Astrocyte (in vitro differentiated cells and primary cell): ENCODE results near the gene NDUFA8. TPM values are rescaled to one million over a fixed set of nuclear protein-coding genes. Genes with fewer than 3 reads are reported as not detected.

Experiments
- DNase-seq: peaks from one replicate; pipeline ENCODE4 v3.0.0-alpha.2; 2010; ENCODE audit warnings: low read depth
- FAIRE-seq: peaks from 2 replicates; lab custom pipeline; 2011; peaks lifted over from hg19 to GRCh38; lab: Jason Lieb, UNC
- H2AFZ ChIP-seq: 2 replicates; pipeline ENCODE4 v1.6.0; 2012; ENCODE audit warnings: low read depth, low read length, inconsistent platforms
- H3K27ac ChIP-seq: 2 replicates; pipeline ENCODE4 v1.5.1; 2011; ENCODE audit warnings: low read depth, low read length, inconsistent platforms
- H3K27me3 ChIP-seq: 2 replicates; pipeline ENCODE4 v1.6.0; 2011; ENCODE audit warnings: low read length, inconsistent platforms; ENCODE audit not compliant: insufficient read depth
- H3K36me3 ChIP-seq: 2 replicates; pipeline ENCODE4 v1.5.1; 2011; ENCODE audit warnings: low read length, inconsistent platforms; ENCODE audit not compliant: insufficient read depth
- H3K4me1 ChIP-seq: 2 replicates; pipeline ENCODE4 v1.5.1; 2011; ENCODE audit warnings: low read length, inconsistent platforms; ENCODE audit not compliant: insufficient read depth
- H3K4me2 ChIP-seq: 2 replicates; pipeline ENCODE4 v1.6.0; 2012; ENCODE audit warnings: low read length, inconsistent platforms
- H3K4me3 ChIP-seq: 2 replicates; pipeline ENCODE4 v1.5.1; 2011; ENCODE audit warnings: low read depth, mild to moderate bottlenecking, low read length, inconsistent platforms; ENCODE audit not compliant: insufficient read depth
- H3K79me2 ChIP-seq: 2 replicates; pipeline ENCODE4 v1.6.0; 2012; ENCODE audit warnings: mild to moderate bottlenecking, low read length, inconsistent platforms; ENCODE audit not compliant: insufficient read depth
- H3K9ac ChIP-seq: 2 replicates; pipeline ENCODE4 v1.6.0; 2012; ENCODE audit warnings: mild to moderate bottlenecking, low read length, inconsistent platforms
- H3K9me3 ChIP-seq: 2 replicates; pipeline ENCODE4 v1.5.1; 2012; ENCODE audit warnings: low read depth, mild to moderate bottlenecking, low read length, inconsistent platforms; ENCODE audit not compliant: insufficient read depth
- H4K20me1 ChIP-seq: 2 replicates; pipeline ENCODE4 v1.6.0; 2012; ENCODE audit warnings: low read length, inconsistent platforms; ENCODE audit not compliant: insufficient read depth
- H3K27ac Mint-ChIP-seq: one replicate; pipeline ENCODE4 v1.8.0; 2021; ENCODE audit warnings: mild to moderate bottlenecking, mixed read lengths; ENCODE audit not compliant: unreplicated experiment
- H3K27me3 Mint-ChIP-seq: one replicate; pipeline ENCODE4 v1.8.0; 2021; ENCODE audit warnings: low read depth, mixed read lengths; ENCODE audit not compliant: unreplicated experiment
- H3K36me3 Mint-ChIP-seq: one replicate; pipeline ENCODE4 v1.8.0; 2021; ENCODE audit warnings: low read depth, mixed read lengths; ENCODE audit not compliant: unreplicated experiment
- H3K4me1 Mint-ChIP-seq: one replicate; pipeline ENCODE4 v1.8.0; 2021; ENCODE audit warnings: low read depth, mixed read lengths; ENCODE audit not compliant: unreplicated experiment
- H3K4me3 Mint-ChIP-seq: one replicate; pipeline ENCODE4 v1.8.0; 2021; ENCODE audit warnings: mild to moderate bottlenecking, moderate library complexity, mixed read lengths; ENCODE audit not compliant: unreplicated experiment
- H3K9me3 Mint-ChIP-seq: one replicate; pipeline ENCODE4 v1.8.0; 2021; ENCODE audit warnings: mild to moderate bottlenecking, mixed read lengths; ENCODE audit not compliant: unreplicated experiment
- EZH2 ChIP-seq: IDR thresholded peaks from 2 replicates; pipeline ENCODE4 v1.6.1; 2012; ENCODE audit warnings: mild to moderate bottlenecking, low read length, inconsistent platforms; ENCODE audit not compliant: insufficient read depth
- total RNA-seq: library from RNA; stranded (reverse); gene quantifications from 2 replicates; pipeline ENCODE4 v1.2.1, GENCODE V29; 2021
- TF ChIP-seq, protein P1 (sequence below): IDR thresholded peaks from 2 replicates; pipeline ENCODE4 v1.5.1; 2011; ENCODE audit warnings: low read depth, mild to moderate bottlenecking, inconsistent platforms, low read length, moderate library complexity; ENCODE audit not compliant: insufficient read depth

Gene NDUFA8
- total RNA-seq, 1 donor from 2014 or later, result 52.3 TPM

GRCh38 chr9:122179054-122179689, 19.6 kb upstream of the NDUFA8 start:
- Histone ChIP-seq H3K27ac (no peak overlapping the region), H3K4me3 (no peak overlapping the region), H3K36me3 (no peaks in the 10 kb centered on the region), H3K4me1 (peaks cover 10% of the 10 kb centered on the region), H3K79me2 (no peaks in the 10 kb centered on the region), H3K27me3 (peaks cover 24% of the 10 kb centered on the region), H3K9me3 (no peaks in the 10 kb centered on the region), H2AFZ (no peak overlapping the region), H4K20me1 (no peaks in the 10 kb centered on the region), H3K4me2 (peak overlapping the region; percentile 54), H3K9ac (no peak overlapping the region)
- Mint-ChIP-seq H3K27ac (no peak overlapping the region), H3K4me1 (peaks cover 6% of the 10 kb centered on the region), H3K27me3 (peaks cover 27% of the 10 kb centered on the region), H3K4me3 (no peak overlapping the region), H3K36me3 (no peaks in the 10 kb centered on the region), H3K9me3 (no peaks in the 10 kb centered on the region)
- DNase-seq (no peak), FAIRE-seq (no peak)
- no peak for TF ChIP-seq EZH2
- TF ChIP-seq, protein P1, sequence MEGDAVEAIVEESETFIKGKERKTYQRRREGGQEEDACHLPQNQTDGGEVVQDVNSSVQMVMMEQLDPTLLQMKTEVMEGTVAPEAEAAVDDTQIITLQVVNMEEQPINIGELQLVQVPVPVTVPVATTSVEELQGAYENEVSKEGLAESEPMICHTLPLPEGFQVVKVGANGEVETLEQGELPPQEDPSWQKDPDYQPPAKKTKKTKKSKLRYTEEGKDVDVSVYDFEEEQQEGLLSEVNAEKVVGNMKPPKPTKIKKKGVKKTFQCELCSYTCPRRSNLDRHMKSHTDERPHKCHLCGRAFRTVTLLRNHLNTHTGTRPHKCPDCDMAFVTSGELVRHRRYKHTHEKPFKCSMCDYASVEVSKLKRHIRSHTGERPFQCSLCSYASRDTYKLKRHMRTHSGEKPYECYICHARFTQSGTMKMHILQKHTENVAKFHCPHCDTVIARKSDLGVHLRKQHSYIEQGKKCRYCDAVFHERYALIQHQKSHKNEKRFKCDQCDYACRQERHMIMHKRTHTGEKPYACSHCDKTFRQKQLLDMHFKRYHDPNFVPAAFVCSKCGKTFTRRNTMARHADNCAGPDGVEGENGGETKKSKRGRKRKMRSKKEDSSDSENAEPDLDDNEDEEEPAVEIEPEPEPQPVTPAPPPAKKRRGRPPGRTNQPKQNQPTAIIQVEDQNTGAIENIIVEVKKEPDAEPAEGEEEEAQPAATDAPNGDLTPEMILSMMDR, result no peak

- H3K36me3 ChIP-seq, result no peaks in the 10 kb centered on the region
- no peak overlapping the region for H3K27ac ChIP-seq
- H3K27ac Mint-ChIP-seq, result no peak overlapping the region
- H3K36me3 Mint-ChIP-seq, result no peaks in the 10 kb centered on the region
- no peak overlapping the region for H3K9ac ChIP-seq
- H3K79me2 ChIP-seq, result no peaks in the 10 kb centered on the region
- H3K9me3 ChIP-seq, result no peaks in the 10 kb centered on the region
- peaks cover 10% of the 10 kb centered on the region for H3K4me1 ChIP-seq
- no peak overlapping the region for H3K4me3 ChIP-seq
- H2AFZ ChIP-seq, result no peak overlapping the region
- peaks cover 3% of the 10 kb centered on the region for H3K9me3 Mint-ChIP-seq
- H3K4me2 ChIP-seq, result no peak overlapping the region
- peaks cover 29% of the 10 kb centered on the region for H3K27me3 Mint-ChIP-seq
- H4K20me1 ChIP-seq, result no peaks in the 10 kb centered on the region
- FAIRE-seq (no peak), DNase-seq (no peak)
- H3K27me3 ChIP-seq, result peaks cover 23% of the 10 kb centered on the region
- no peak overlapping the region for H3K4me3 Mint-ChIP-seq
- H3K4me1 Mint-ChIP-seq, result peaks cover 6% of the 10 kb centered on the region
- TF ChIP-seq, protein P1, result no peak
- TF ChIP-seq EZH2, result no peak
Observed at GRCh38 chr9:122176916-122177315, 17.3 kb upstream of the NDUFA8 start.

GRCh38 chr9:122173670-122174069, 14.1 kb upstream of the NDUFA8 start:
- H3K9me3 Mint-ChIP-seq, result peaks cover 3% of the 10 kb centered on the region
- peaks cover 31% of the 10 kb centered on the region for H3K27me3 ChIP-seq
- FAIRE-seq (no peak), DNase-seq (no peak)
- no peaks in the 10 kb centered on the region for H3K4me1 Mint-ChIP-seq
- peaks cover 33% of the 10 kb centered on the region for H3K27me3 Mint-ChIP-seq
- H3K27ac Mint-ChIP-seq, result no peak overlapping the region
- H3K9ac ChIP-seq, result no peak overlapping the region
- H3K4me3 Mint-ChIP-seq, result no peak overlapping the region
- no peaks in the 10 kb centered on the region for H3K79me2 ChIP-seq
- H4K20me1 ChIP-seq, result no peaks in the 10 kb centered on the region
- no peaks in the 10 kb centered on the region for H3K4me1 ChIP-seq
- H3K27ac ChIP-seq, result no peak overlapping the region
- H2AFZ ChIP-seq, result no peak overlapping the region
- H3K9me3 ChIP-seq, result no peaks in the 10 kb centered on the region
- no peak overlapping the region for H3K4me3 ChIP-seq
- H3K36me3 ChIP-seq, result no peaks in the 10 kb centered on the region
- no peak for TF ChIP-seq EZH2
- TF ChIP-seq, protein P1, result no peak
- H3K36me3 Mint-ChIP-seq, result no peaks in the 10 kb centered on the region
- no peak overlapping the region for H3K4me2 ChIP-seq
